ENCODE measurements around the gene AMPD3. TPM values are rescaled to one million over a fixed set of nuclear protein-coding genes. Genes with fewer than 3 reads are reported as not detected.

The AMPD3 gene
- total and polyA plus RNA-seq, 2 of the 13 experiments (the other 11 are each of a cell fraction or from before 2014, with no cell fraction given), result 0.33 to 2.3 TPM

GRCh38 chr11:10540915-10541560 lies 86.0 kb downstream of the AMPD3 start, which contains the start of gene RNF141 (continued):
- TF ChIP-seq, protein P1, sequence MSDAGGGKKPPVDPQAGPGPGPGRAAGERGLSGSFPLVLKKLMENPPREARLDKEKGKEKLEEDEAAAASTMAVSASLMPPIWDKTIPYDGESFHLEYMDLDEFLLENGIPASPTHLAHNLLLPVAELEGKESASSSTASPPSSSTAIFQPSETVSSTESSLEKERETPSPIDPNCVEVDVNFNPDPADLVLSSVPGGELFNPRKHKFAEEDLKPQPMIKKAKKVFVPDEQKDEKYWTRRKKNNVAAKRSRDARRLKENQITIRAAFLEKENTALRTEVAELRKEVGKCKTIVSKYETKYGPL (CRISPR knock-in tag; IDR thresholded peaks at IDR 0.05), result no peak
- TF ChIP-seq, protein P2, sequence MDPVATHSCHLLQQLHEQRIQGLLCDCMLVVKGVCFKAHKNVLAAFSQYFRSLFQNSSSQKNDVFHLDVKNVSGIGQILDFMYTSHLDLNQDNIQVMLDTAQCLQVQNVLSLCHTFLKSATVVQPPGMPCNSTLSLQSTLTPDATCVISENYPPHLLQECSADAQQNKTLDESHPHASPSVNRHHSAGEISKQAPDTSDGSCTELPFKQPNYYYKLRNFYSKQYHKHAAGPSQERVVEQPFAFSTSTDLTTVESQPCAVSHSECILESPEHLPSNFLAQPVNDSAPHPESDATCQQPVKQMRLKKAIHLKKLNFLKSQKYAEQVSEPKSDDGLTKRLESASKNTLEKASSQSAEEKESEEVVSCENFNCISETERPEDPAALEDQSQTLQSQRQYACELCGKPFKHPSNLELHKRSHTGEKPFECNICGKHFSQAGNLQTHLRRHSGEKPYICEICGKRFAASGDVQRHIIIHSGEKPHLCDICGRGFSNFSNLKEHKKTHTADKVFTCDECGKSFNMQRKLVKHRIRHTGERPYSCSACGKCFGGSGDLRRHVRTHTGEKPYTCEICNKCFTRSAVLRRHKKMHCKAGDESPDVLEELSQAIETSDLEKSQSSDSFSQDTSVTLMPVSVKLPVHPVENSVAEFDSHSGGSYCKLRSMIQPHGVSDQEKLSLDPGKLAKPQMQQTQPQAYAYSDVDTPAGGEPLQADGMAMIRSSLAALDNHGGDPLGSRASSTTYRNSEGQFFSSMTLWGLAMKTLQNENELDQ (CRISPR knock-in tag; IDR thresholded peaks at IDR 0.05; ENCODE audit: borderline replicate concordance), result no peak
- TF ChIP-seq, protein P3, sequence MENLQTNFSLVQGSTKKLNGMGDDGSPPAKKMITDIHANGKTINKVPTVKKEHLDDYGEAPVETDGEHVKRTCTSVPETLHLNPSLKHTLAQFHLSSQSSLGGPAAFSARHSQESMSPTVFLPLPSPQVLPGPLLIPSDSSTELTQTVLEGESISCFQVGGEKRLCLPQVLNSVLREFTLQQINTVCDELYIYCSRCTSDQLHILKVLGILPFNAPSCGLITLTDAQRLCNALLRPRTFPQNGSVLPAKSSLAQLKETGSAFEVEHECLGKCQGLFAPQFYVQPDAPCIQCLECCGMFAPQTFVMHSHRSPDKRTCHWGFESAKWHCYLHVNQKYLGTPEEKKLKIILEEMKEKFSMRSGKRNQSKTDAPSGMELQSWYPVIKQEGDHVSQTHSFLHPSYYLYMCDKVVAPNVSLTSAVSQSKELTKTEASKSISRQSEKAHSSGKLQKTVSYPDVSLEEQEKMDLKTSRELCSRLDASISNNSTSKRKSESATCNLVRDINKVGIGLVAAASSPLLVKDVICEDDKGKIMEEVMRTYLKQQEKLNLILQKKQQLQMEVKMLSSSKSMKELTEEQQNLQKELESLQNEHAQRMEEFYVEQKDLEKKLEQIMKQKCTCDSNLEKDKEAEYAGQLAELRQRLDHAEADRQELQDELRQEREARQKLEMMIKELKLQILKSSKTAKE (CRISPR knock-in tag; IDR thresholded peaks at IDR 0.05; ENCODE audit: borderline replicate concordance), result no peak
- TF ChIP-seq JDP2 (CRISPR knock-in tag; IDR thresholded peaks at IDR 0.05; ENCODE audit: borderline replicate concordance) (no peak), GRHL1 (CRISPR knock-in tag; conservative IDR thresholded peaks at IDR 0.05) (no peak), NFKBIZ (CRISPR knock-in tag; IDR thresholded peaks at IDR 0.05) (0 out of 2 replicates have a peak, but pooled peaks have one; percentile 27), ZNF639 (CRISPR knock-in tag; conservative IDR thresholded peaks at IDR 0.05) (peak; percentile 47; the same call in 1 of the 2 replicates), CENPX (CRISPR knock-in tag; IDR thresholded peaks at IDR 0.05) (no peak), ZNF280D (CRISPR knock-in tag; IDR thresholded peaks at IDR 0.05) (0 out of 2 replicates have a peak, but pooled peaks have one; percentile 51), ZKSCAN8 (CRISPR knock-in tag; IDR thresholded peaks at IDR 0.05; ENCODE audit: borderline replicate concordance) (no peak; the same call in 1 of the 2 replicates), ZBTB7B (CRISPR knock-in tag; IDR thresholded peaks at IDR 0.05) (peak; percentile 41; the same call in 1 of the 2 replicates), PHF8 (CRISPR knock-in tag; IDR thresholded peaks at IDR 0.05) (peak; percentile 99), ZC3H4 (CRISPR knock-in tag; IDR thresholded peaks at IDR 0.05; ENCODE audit: borderline replicate concordance) (no peak), HMGXB4 (CRISPR knock-in tag; IDR thresholded peaks at IDR 0.05; ENCODE audit: borderline replicate concordance in 1 of 2, low read depth in 1 of 2) (peak; percentile 94 to 95)

Measured in HepG2 (cell line).